NCI-H1105 treated with DMSO at 0.1 percent for 48 hours (cell line): ENCODE data around the gene MPC2.
"Not testable (repeated sequence)": the region's sequence is repeated elsewhere in the genome, so short reads cannot be mapped to it uniquely, and the experiment has no call there.

Experiments
- DNase-seq: peaks from one replicate; lab custom pipeline; 2025; lab: John Stamatoyannopoulos, UW

MPC2 gene

GRCh38 chr1:167934426-167935215 lies 2.3 kb downstream of the MPC2 start:
- DNase-seq, result peak; percentile 36

GRCh38 chr1:167933788-167934187 lies 3.1 kb downstream of the MPC2 start:
- no peak for DNase-seq

DNA sequence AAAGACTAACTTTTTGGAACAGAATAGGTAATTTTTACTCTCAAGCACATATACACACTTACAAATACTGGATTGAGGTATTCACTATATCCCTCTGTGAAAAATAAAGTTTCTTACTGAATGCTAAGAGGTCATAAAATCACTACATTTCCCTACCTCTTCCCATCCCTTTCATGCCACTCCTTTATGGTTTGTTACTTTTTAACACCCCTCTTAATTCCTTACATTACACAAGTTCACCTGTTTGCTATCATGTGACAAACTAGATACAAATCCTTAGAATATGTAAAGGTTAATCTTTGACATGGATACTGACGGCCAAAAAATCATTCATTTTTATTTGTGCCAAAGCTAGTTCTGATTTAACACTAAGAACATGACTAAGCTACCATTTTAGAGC lies 7.1 kb downstream of the MPC2 start:
- no peak for DNase-seq

DNA sequence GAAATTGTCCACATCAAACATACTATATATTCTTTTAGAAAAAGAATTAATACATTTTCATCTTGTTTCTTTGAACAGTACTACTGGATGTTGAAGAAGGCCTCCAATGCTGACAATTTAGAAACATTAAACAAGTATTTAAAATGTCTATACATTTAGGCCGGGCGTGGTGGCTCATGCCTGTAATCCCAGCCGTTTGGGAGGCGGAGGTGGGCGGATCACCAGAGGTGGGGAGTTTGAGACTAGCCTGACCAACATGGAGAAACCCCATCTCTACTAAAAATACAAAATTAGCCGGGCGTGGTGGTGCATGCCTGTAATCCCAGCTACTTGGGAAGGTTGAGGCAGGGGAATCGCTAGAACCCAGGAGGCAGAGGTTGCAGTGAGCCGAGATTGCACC lies 8.0 kb downstream of the MPC2 start:
- DNase-seq, result not testable (repeated sequence)

DNA sequence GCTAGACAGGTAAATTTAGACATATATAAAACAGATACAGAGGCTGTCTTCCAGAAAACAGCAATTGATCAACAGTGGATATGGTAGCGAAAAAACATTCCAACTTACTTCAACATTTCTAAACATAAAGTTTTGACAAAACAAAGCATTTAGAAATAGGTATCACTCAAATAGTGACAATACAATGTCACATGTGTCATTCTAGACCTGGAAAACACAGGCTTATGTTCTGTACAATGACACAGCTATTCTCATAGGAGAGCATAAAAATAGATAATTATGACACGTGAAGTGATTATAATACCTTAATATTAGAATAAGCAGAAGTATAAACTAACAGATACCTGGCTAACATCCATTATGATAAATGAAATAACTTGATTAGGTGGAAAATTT lies 8.4 kb downstream of the MPC2 start:
- DNase-seq, result no peak

- no peak for DNase-seq
These were observed 9.7 kb downstream of the MPC2 start for GRCh38 chr1:167927046-167927754.

GRCh38 chr1:167926486-167926997 lies 10.3 kb downstream of the MPC2 start:
- no peak for DNase-seq

DNA sequence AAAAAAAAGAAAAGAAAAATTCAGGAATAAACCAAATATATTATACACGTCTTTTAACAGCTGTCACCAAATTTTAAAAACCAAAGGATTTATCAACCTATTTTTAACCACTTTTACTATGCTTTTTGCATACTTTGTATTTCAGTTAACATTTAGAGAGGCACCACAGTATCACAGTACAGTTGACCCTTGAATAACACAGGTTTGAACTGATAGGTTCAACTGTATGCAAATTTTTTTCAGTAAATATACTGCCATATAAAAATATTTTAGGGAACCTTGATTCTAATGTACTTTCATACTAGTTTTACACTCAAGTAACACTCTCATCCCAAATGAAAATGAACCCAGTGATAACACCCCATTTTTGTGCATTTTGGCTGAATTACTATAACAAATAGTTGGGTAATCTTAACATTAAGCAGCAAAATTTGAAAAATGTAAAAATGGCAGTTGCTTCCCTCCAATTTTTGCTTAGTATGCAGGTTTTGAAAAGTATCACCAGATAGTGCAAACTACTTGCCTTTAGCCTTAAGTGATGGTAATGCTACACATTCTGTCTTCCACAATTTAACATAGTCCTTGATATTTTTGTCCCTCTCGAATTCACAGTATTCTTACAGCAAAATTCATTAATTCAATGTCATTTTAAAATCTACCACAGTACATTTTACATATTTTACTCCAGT lies 12.2 kb downstream of the MPC2 start:
- DNase-seq, result no peak

GRCh38 chr1:167924102-167924501 lies 12.8 kb downstream of the MPC2 start:
- no peak for DNase-seq

- DNase-seq, result no peak
These were observed 13.4 kb downstream of the MPC2 start for GRCh38 chr1:167923324-167924056.

DNA sequence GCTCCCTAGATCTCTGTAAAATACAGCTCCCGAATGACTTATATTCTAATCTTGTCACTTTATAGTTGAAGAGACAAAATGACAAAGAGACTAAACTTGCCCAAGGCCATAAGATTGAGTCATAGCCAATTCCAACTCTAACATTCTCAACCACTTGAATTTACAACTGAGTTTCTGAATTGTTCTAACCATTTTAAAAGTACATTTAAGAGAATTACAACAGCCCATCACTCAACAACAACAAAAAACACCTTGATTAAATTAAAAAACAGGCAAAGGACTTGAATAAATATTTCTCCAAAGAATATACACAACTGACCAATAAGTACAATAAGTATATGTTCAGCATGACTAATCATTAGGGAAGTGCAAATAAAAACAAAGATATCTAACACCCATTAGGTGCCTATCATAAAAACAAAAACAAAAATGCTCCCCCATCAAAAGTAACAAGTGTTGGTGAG lies 14.2 kb downstream of the MPC2 start:
- DNase-seq, result no peak

DNA sequence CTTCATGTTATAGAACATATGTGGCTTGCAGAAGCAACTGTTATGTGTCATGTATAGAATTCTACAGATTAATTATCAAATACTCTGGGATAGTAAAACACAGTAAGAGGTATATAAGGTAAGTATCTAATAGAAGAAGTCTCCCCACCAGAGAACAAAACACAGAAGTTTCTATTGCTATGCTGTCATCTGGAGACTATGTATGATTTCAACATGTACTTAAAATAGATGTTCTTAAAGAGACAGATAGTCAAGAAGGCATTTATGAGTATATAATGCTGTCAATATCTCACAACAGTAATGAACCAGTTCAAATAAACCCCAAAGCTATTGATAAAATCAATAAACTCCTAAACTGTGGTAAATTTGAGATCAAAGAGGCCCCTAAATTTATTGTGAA lies 14.8 kb downstream of the MPC2 start:
- no peak for DNase-seq

DNA sequence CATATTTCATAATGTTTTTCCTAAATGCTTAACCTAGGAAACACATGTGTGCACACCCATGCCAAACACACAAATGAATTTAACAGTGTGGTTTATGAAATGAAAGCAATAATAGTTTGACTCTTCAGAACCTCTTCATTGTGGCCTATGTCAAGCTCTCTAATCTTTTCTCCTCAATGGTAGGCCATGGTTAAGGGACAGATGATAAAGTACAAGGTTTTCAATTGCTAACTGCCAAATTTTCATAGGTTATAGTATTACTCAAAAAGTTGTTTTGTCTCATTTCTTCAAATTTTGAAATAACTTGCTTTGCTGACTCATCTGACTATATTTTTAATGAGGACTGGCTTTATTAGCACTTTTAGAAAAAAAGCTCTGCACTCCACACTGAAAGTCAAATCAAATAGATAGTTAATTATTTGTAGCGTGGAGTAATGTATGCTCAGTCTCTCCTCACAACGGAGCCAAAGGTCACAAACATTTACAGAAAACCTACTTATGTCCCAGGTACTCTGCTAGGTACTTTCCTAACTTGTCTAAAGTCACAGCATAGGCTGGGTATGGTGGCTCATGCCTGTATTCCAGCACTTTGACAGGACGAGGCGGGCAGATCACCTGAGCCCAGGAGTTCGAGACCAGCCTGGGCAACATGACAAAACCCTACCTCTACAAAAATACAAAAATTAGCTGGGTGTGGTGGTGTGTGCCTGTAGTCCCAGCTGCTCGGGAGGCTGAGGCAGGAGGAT lies 19.9 kb downstream of the MPC2 start:
- no peak for DNase-seq

GRCh38 chr1:167915569-167915968 lies 21.3 kb downstream of the MPC2 start:
- DNase-seq, result no peak

DNA sequence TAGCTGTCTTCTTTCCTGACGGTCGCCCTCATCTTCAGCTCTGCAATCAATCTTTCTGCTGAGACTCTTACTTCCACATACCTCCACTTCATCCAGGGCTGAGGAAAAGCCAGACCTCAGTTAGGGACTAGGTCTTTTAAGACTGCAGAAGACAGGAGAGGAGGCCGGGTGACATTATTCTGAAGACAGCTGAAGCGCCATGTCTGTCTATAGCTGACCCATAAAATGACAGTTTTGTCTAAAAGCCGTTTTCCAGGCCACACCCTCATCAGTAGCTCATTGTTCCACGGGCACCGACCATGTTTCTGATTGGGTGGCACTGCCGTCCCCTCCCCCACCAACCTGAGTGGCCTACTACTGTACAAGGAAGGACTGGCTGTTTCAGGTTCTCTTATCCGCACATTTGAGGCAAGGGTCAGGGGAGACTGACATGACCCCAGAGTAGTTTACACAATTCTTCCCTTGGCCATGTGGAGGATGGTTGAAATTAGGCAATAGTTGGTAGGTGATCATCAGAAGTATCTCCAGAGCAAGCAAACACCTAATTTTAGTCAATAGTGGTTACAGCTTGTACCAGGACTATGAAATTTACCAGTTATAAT lies 22.9 kb downstream of the MPC2 start, which contains the start of gene ADCY10:
ADCY10 (minus strand) TSS at position 240 of the 602 bp plus-strand sequence. CDS start 8,994 bp downstream, outside the sequence.
- DNase-seq, result no peak

GRCh38 chr1:167912294-167912693 lies 24.6 kb downstream of the MPC2 start:
- DNase-seq, result no peak

- no peak for DNase-seq
These were observed 25.5 kb downstream of the MPC2 start for GRCh38 chr1:167911413-167911812.

DNA sequence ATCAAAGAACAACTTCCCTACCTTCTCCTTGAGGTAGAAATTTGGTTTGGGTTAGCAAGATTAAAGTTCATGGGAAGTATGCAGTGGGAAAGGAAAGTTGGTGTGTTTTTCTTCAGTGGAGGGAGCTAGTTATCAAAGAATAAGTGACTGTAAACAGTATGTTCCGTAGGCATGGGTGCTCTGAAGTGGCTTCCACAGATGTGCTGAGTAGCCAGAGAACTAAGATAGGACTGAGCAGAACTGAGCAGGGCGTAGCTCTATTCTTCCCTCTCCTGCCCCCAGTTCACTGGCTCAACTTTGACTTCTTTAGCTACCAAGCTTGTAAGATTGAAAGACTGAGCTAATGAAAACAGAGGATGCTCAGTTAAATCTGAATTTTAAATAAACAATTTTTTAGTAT lies 26.3 kb downstream of the MPC2 start:
- DNase-seq, result no peak

DNA sequence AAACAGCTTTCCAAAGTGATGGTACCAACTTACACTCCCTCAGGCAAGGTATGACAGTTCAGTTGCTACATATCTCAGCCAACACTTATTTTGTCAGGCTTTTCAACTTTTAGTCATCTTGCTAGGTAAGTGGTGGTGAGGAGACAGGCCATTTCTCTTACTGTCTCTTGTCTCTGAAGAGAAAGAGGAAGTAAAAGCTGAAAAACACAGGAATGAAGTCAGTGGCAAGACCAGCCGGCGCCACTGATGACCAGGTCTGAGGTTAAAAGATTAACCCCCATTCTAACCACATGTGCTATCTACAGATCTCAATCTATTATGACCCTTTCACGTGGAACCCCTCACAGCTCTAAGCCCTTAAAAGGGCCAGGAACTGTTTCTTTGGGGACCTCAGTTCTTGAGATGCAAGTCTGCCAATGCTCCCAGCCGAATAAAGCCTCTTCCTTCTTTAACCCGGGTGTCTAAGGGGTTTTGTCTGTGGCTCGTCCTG lies 27.1 kb downstream of the MPC2 start:
- no peak for DNase-seq

- no peak for DNase-seq
These were observed 31.2 kb downstream of the MPC2 start for GRCh38 chr1:167905671-167906070.
